NCI-H748 (cell line): ENCODE results near the gene AHDC1.
A peak's percentile ranks its signal among the peaks of the same experiment; 100 is the strongest.

Experiments
- DNase-seq: peaks from one replicate; lab custom pipeline; 2025; ENCODE audit not compliant: unreplicated experiment; lab: John Stamatoyannopoulos, UW

AHDC1 gene

GRCh38 chr1:27567146-27567526 lies 36.8 kb downstream of the AHDC1 start:
- DNase-seq, result no peak

GRCh38 chr1:27566462-27567145 lies 37.3 kb downstream of the AHDC1 start:
- no peak for DNase-seq

GRCh38 chr1:27564710-27565649 lies 39.0 kb downstream of the AHDC1 start:
- DNase-seq, result no peak

- DNase-seq, result no peak
Observed at GRCh38 chr1:27563591-27564471, 40.1 kb downstream of the AHDC1 start.

- no peak for DNase-seq
Observed at GRCh38 chr1:27563341-27563590, 40.7 kb downstream of the AHDC1 start.

GRCh38 chr1:27562534-27563340 lies 41.2 kb downstream of the AHDC1 start:
- DNase-seq, result no peak

GRCh38 chr1:27562021-27562420 lies 41.9 kb downstream of the AHDC1 start:
- no peak for DNase-seq

GRCh38 chr1:27561124-27561899 lies 42.6 kb downstream of the AHDC1 start:
- no peak for DNase-seq

GRCh38 chr1:27560268-27561123 lies 43.4 kb downstream of the AHDC1 start:
- DNase-seq, result no peak

GRCh38 chr1:27559466-27560030 lies 44.4 kb downstream of the AHDC1 start:
- no peak for DNase-seq

- DNase-seq, result no peak
Observed at GRCh38 chr1:27557596-27558340, 46.2 kb downstream of the AHDC1 start.

- DNase-seq, result peak; percentile 25
Observed at GRCh38 chr1:27556781-27557595, 47.0 kb downstream of the AHDC1 start.

GRCh38 chr1:27556435-27556780 lies 47.5 kb downstream of the AHDC1 start:
- DNase-seq, result no peak

- no peak for DNase-seq
Observed at GRCh38 chr1:27555700-27556424, 48.1 kb downstream of the AHDC1 start.

- no peak for DNase-seq
Observed at GRCh38 chr1:27554759-27555699, 48.9 kb downstream of the AHDC1 start.

GRCh38 chr1:27554293-27554692 lies 49.7 kb downstream of the AHDC1 start:
- DNase-seq, result no peak
